HepG2 (cell line): ENCODE measurements around the gene TEX19. TPM values are rescaled to one million over a fixed set of nuclear protein-coding genes. Genes with fewer than 3 reads are reported as not detected.

Experiments used
- ATAC-seq: fragments of 200-7000 bp; cut with Tn5 transposase; 3 replicates; pipeline ENCODE4 v1.9.1; 2020; ENCODE audit warnings: mild to moderate bottlenecking, moderate library complexity
- BruUV-seq: library from RNA; stranded (reverse); fragments of 400-500 nt; replicated peaks from 2 replicates; lab custom pipeline; 2021; lab: Mats Ljungman, UMichigan
- CTCF ChIA-PET: fragments of 300-600 bp; formaldehyde crosslinking; extraction: SDS; loops from one replicate; lab custom pipeline; 2021; ENCODE audit warnings: low total read pairs, inconsistent platforms, low intra/inter-chr PET ratio; lab: Yijun Ruan, JAX
- POLR2A ChIA-PET: fragments of 350-600 bp; sonication (Branson Sonifier 250); formaldehyde crosslinking; loops from one replicate; lab custom pipeline; 2020; ENCODE audit warnings: antibody characterized with exemption, inconsistent platforms; lab: Yijun Ruan, JAX
- DNase-seq: peaks from one replicate; pipeline ENCODE4 v3.0.0-alpha.2; 2015; ENCODE audit warnings: low spot score
- FAIRE-seq: peaks from 3 replicates; lab custom pipeline; 2011; peaks lifted over from hg19 to GRCh38; lab: Jason Lieb, UNC
- H2AFZ ChIP-seq: one replicate; pipeline ENCODE4 v1.6.1; 2011; ENCODE audit warnings: low read length, inconsistent platforms
- H3K27ac ChIP-seq: fragments of 300-600 bp; 3 replicates; pipeline ENCODE4 v1.8.0; 2011; ENCODE audit warnings: mixed run types, mild to moderate bottlenecking, mixed read lengths, low read length, inconsistent platforms; ENCODE audit not compliant: insufficient read depth; ENCODE audit errors: extremely low read length
- H3K27me3 ChIP-seq, 2 experiments: fragments of 200-600 bp in 1 of 2; 2 replicates in 1 of 2; 3 replicates in 1 of 2; pipeline versions ENCODE4 v1.6.0 to v1.8.0; 2011; ENCODE audit warnings: low read length in 2 of 2, mild to moderate bottlenecking in 2 of 2, moderate library complexity in 2 of 2, inconsistent platforms in 1 of 2; ENCODE audit not compliant: insufficient read depth in 2 of 2, control insufficient read depth in 1 of 2
- H3K36me3 ChIP-seq, 2 experiments: fragments of 200-600 bp in 1 of 2; replicated peaks in 1 of 2; 2 replicates in 1 of 2; 3 replicates in 1 of 2; pipeline versions ENCODE4 v1.5.1 to v1.8.0; 2011; ENCODE audit warnings: low read length in 2 of 2, inconsistent platforms in 1 of 2; ENCODE audit not compliant: insufficient read depth in 2 of 2, control insufficient read depth in 1 of 2
- H3K4me1 ChIP-seq: 2 replicates; pipeline ENCODE4 v1.5.1; 2012; ENCODE audit warnings: low read length, inconsistent platforms; ENCODE audit not compliant: insufficient read depth
- H3K4me2 ChIP-seq: 2 replicates; pipeline ENCODE4 v1.6.0; 2011; ENCODE audit warnings: low read depth, low read length, inconsistent platforms
- H3K4me3 ChIP-seq, 3 experiments: fragments of 200-600 bp in 1 of 3; sonication (generic), shearing (Covaris generic) in 1 of 3; replicated peaks in 1 of 3; 2 replicates each; pipeline ENCODE4 v1.5.1; 2011 to 2016; ENCODE audit warnings: low read length in 3 of 3, inconsistent platforms in 2 of 3, low read depth in 2 of 3, mild to moderate bottlenecking in 2 of 3, control low read depth in 1 of 3, mixed read lengths in 1 of 3; ENCODE audit not compliant: insufficient read depth in 1 of 3
- H3K79me2 ChIP-seq: one replicate; pipeline ENCODE4 v1.6.1; 2011; ENCODE audit warnings: low read length, inconsistent platforms; ENCODE audit not compliant: insufficient read depth
- H3K9ac ChIP-seq: 2 replicates; pipeline ENCODE4 v1.6.0; 2011; ENCODE audit warnings: mild to moderate bottlenecking, low read depth, low read length, inconsistent platforms; ENCODE audit not compliant: insufficient read depth
- H3K9me3 ChIP-seq: 2 replicates; pipeline ENCODE4 v1.5.1; 2012; ENCODE audit warnings: mild to moderate bottlenecking, low read length
- H4K20me1 ChIP-seq: 2 replicates; pipeline ENCODE4 v1.6.0; 2011; ENCODE audit warnings: inconsistent platforms, mild to moderate bottlenecking, low read length, moderate library complexity; ENCODE audit not compliant: insufficient read depth
- ATF7-NPFF ChIP-seq: sonication (generic); formaldehyde crosslinking; IDR thresholded peaks from 2 replicates; pipeline ENCODE4 v1.8.1; 2023; ENCODE audit warnings: mild to moderate bottlenecking, low read depth, missing genetic modification reagents, moderate library complexity
- EEA1 ChIP-seq: sonication (generic); formaldehyde crosslinking; IDR thresholded peaks from 2 replicates; pipeline ENCODE4 v1.5.1; 2020; ENCODE audit warnings: mild to moderate bottlenecking, missing genetic modification reagents, borderline replicate concordance
- EED ChIP-seq: sonication (generic); formaldehyde crosslinking; IDR thresholded peaks from 2 replicates; pipeline ENCODE4 v1.5.0; 2020; ENCODE audit warnings: mild to moderate bottlenecking, missing genetic modification reagents
- FOXA1 ChIP-seq, 2 experiments: fragments of 450-650 bp in 1 of 2; sonication (generic) in 1 of 2; formaldehyde crosslinking in 1 of 2; IDR thresholded peaks; 2 replicates each; pipeline versions ENCODE4 v1.4.0 to v1.6.1; 2016 to 2020; ENCODE audit warnings: missing genetic modification reagents in 1 of 2
- HES4 ChIP-seq: sonication (generic); formaldehyde crosslinking; IDR thresholded peaks from 2 replicates; pipeline ENCODE4 v1.9.0; 2021; ENCODE audit warnings: mild to moderate bottlenecking, missing genetic modification reagents, borderline replicate concordance
- HNRNPUL1 ChIP-seq: fragments of 200-400 bp; formaldehyde crosslinking; IDR thresholded peaks from 2 replicates; pipeline ENCODE4 v1.6.1; 2017; ENCODE audit warnings: low read depth, mild to moderate bottlenecking, low read length, moderate library complexity
- MTERF4 ChIP-seq: sonication (generic); formaldehyde crosslinking; IDR thresholded peaks from 2 replicates; pipeline ENCODE4 v1.8.0; 2023; ENCODE audit warnings: mild to moderate bottlenecking, missing genetic modification reagents
- NFATC3 ChIP-seq: sonication (generic); formaldehyde crosslinking; IDR thresholded peaks from 2 replicates; pipeline ENCODE4 v1.5.1; 2020; ENCODE audit warnings: mild to moderate bottlenecking, missing genetic modification reagents
- NFE2L1 ChIP-seq: sonication (generic); formaldehyde crosslinking; IDR thresholded peaks from 2 replicates; pipeline ENCODE4 v1.4.0; 2020; ENCODE audit warnings: missing genetic modification reagents, mild to moderate bottlenecking, borderline replicate concordance
- NFKB2 ChIP-seq: sonication (generic); formaldehyde crosslinking; IDR thresholded peaks from 2 replicates; pipeline ENCODE4 v1.4.0; 2020; ENCODE audit warnings: missing genetic modification reagents, borderline replicate concordance
- PHF5A ChIP-seq: IDR thresholded peaks from one replicate; pipeline ENCODE4 v1.6.1; 2018; ENCODE audit warnings: low read depth, missing genetic modification reagents; ENCODE audit not compliant: unreplicated experiment
- REPIN1 ChIP-seq: sonication (generic); formaldehyde crosslinking; IDR thresholded peaks from 2 replicates; pipeline ENCODE4 v1.8.0; 2022; ENCODE audit warnings: missing genetic modification reagents, low read depth, mild to moderate bottlenecking, borderline replicate concordance
- SRSF1 ChIP-seq: fragments of 200-400 bp; formaldehyde crosslinking; optimal IDR thresholded peaks from 2 replicates; pipeline ENCODE3; 2017; ENCODE audit warnings: mild to moderate bottlenecking, low read depth, low read length, moderate library complexity
- ZNF160 ChIP-seq: sonication (generic); formaldehyde crosslinking; IDR thresholded peaks from 2 replicates; pipeline ENCODE4 v1.8.0; 2022; ENCODE audit warnings: mild to moderate bottlenecking, inconsistent platforms, missing genetic modification reagents
- ZNF333 ChIP-seq: sonication (generic); formaldehyde crosslinking; IDR thresholded peaks from 2 replicates; pipeline ENCODE4 v1.4.0; 2020; ENCODE audit warnings: mild to moderate bottlenecking, missing genetic modification reagents, borderline replicate concordance
- ZNF530 ChIP-seq: sonication (generic); formaldehyde crosslinking; IDR thresholded peaks from 2 replicates; pipeline ENCODE4 v1.5.0; 2020; ENCODE audit warnings: low read depth, mild to moderate bottlenecking, missing genetic modification reagents
- ZNF550 ChIP-seq: sonication (generic); formaldehyde crosslinking; IDR thresholded peaks from 2 replicates; pipeline ENCODE4 v1.4.0; 2020; ENCODE audit warnings: mild to moderate bottlenecking, missing genetic modification reagents, borderline replicate concordance
- ZNF563 ChIP-seq: sonication (generic); formaldehyde crosslinking; IDR thresholded peaks from 2 replicates; pipeline ENCODE4 v1.8.0; 2022; ENCODE audit warnings: mild to moderate bottlenecking, moderate library complexity, missing genetic modification reagents
- ZNF619 ChIP-seq: sonication (generic); formaldehyde crosslinking; IDR thresholded peaks from 2 replicates; pipeline ENCODE4 v1.4.0; 2020; ENCODE audit warnings: mild to moderate bottlenecking, missing genetic modification reagents
- ZNF709 ChIP-seq: sonication (generic); formaldehyde crosslinking; IDR thresholded peaks from 2 replicates; pipeline ENCODE4 v1.5.0; 2020; ENCODE audit warnings: mild to moderate bottlenecking, missing genetic modification reagents
- ZNF792 ChIP-seq: IDR thresholded peaks from 2 replicates; pipeline ENCODE4 v1.6.1; 2016
- ZNF850 ChIP-seq: sonication (generic); formaldehyde crosslinking; conservative IDR thresholded peaks from 2 replicates; pipeline ENCODE4 v1.9.0; 2021; ENCODE audit warnings: mild to moderate bottlenecking, missing genetic modification reagents
- ZSCAN21 ChIP-seq: sonication (generic); formaldehyde crosslinking; IDR thresholded peaks from 2 replicates; pipeline ENCODE4 v1.8.0; 2022; ENCODE audit warnings: mild to moderate bottlenecking, missing genetic modification reagents, moderate library complexity, borderline replicate concordance
- ZSCAN29 ChIP-seq: sonication (generic); formaldehyde crosslinking; conservative IDR thresholded peaks from 2 replicates; pipeline ENCODE4 v1.4.0; 2020; ENCODE audit warnings: mild to moderate bottlenecking, missing genetic modification reagents
- WGBS: methylation state at CpG from one replicate; pipeline ENCODE4 v1.1.6; 2017; ENCODE audit warnings: low lambda C conversion rate; 5-methylcytosine and 5-hydroxymethylcytosine counted together
- in situ Hi-C: cut with HindIII; loops from 2 replicates; pipeline ENCODE4 v1.10.0; 2017; ENCODE audit warnings: low pct_unique_long_range_greater_than_20kb; ENCODE audit not compliant: extremely low pct_ligation_motif_present
- intact Hi-C: fragments of 100-400 bp; cut with micrococcal nuclease; formaldehyde crosslinking; loops from one replicate; pipeline ENCODE4 v1.10.0; 2022; ENCODE audit not compliant: unreplicated experiment
- polyA plus RNA-seq, 8 experiments: library from polyadenylated mRNA; depleted of rRNA in 3 of 8; stranded (reverse) in 7 of 8; unstranded in 1 of 8; fragments of >200 nt; fragmentation: Illumina TruSeq in 4 of 8; extraction: Trizol in 4 of 8; gene quantifications; 2 replicates each; pipeline versions ENCODE4 v1.2.1 to v1.2.3, GENCODE V29; 2011 to 2016; ENCODE audit warnings: low read depth in 4 of 8, missing spikeins in 1 of 8, mixed read lengths in 1 of 8; ENCODE audit not compliant: insufficient read depth in 1 of 8
- total RNA-seq, 5 experiments: library from RNA; depleted of rRNA; stranded (reverse); fragments of >200 nt; fragmentation: Illumina TruSeq; extraction: Trizol; gene quantifications; 2 replicates each; pipeline ENCODE4 v1.2.3, GENCODE V29; 2016; ENCODE audit warnings: low read depth in 1 of 5

Gene TEX19
- total and polyA plus RNA-seq, 2 of the 13 experiments (the other 11 are each of a cell fraction or from before 2014, with no cell fraction given): 1.3 to 6.0 TPM

- in situ Hi-C loops (no loop called here), intact Hi-C loops (loop anchor here (10.0 kb wide), 1 partner anchor 185 kb away; the partner anchor contains the start of gene FOXK2)
- WGBS: 56% methylated on average over 11 of the region's 19 CpGs
- BruUV-seq: no TSS peak
- TF ChIP-seq ZSCAN29 (CRISPR knock-in tag) (no peak), ZNF550 (CRISPR knock-in tag) (no peak), ATF7-NPFF (CRISPR knock-in tag) (0 out of 2 replicates have a peak, but pooled peaks have one; percentile 2), NFE2L1 (CRISPR knock-in tag) (peak; percentile 11; the same call in 1 of the 2 replicates), HES4 (CRISPR knock-in tag) (peak; percentile 66; the same call in 1 of the 2 replicates), MTERF4 (CRISPR knock-in tag) (peak; percentile 77; the same call in 1 of the 2 replicates), FOXA1 (IDR thresholded peaks at IDR 0.05) (no peak), FOXA1 (CRISPR knock-in tag; IDR thresholded peaks at IDR 0.05) (no peak), ZNF709 (CRISPR knock-in tag) (peak; percentile 58; the same call in 1 of the 2 replicates), SRSF1 (peak; percentile 16), ZNF563 (CRISPR knock-in tag) (peak; percentile 20; the same call in 1 of the 2 replicates), ZNF160 (CRISPR knock-in tag) (0 out of 2 replicates have a peak, but pooled peaks have one; percentile 12), NFKB2 (CRISPR knock-in tag) (no peak), REPIN1 (CRISPR knock-in tag) (no peak), ZSCAN21 (CRISPR knock-in tag) (0 out of 2 replicates have a peak, but pooled peaks have one; percentile 40), HNRNPUL1 (no peak), ZNF333 (0 out of 2 replicates have a peak, but pooled peaks have one; percentile 35), EEA1 (CRISPR knock-in tag) (peak; percentile 24; the same call in 1 of the 2 replicates), ZNF530 (CRISPR knock-in tag) (no peak), ZNF792 (CRISPR knock-in tag) (no peak), EED (CRISPR knock-in tag) (0 out of 2 replicates have a peak, but pooled peaks have one; percentile 61), NFATC3 (CRISPR knock-in tag) (0 out of 2 replicates have a peak, but pooled peaks have one; percentile 67), ZNF619 (CRISPR knock-in tag) (0 out of 2 replicates have a peak, but pooled peaks have one; percentile 57), PHF5A (CRISPR knock-in tag) (peak; percentile 3), ZNF850 (CRISPR knock-in tag) (no peak)
- H3K9me3 ChIP-seq: no peaks in the 10 kb centered on the region
- no peaks in the 10 kb centered on the region for H3K36me3 ChIP-seq
- CTCF ChIA-PET: no interaction called here
- POLR2A ChIA-PET: interaction anchor here (0.9 to 20.8 kb wide), 11 partner anchors 8 to 88 kb away, joined by 3 to 270 read pairs (median 8); partner anchors contain the start of genes CD7, HEXD and OGFOD3
- H3K9ac ChIP-seq: peak overlapping the region; percentile 64
- peak; percentile 0; the same call in 1 of the 3 replicates for ATAC-seq
- H4K20me1 ChIP-seq: no peaks in the 10 kb centered on the region
- peak overlapping the region; percentile 81 for H3K4me2 ChIP-seq
- peaks cover 90% of the 10 kb centered on the region for H3K4me1 ChIP-seq
- H3K4me3 ChIP-seq: peak overlapping the region in 2 of 3 experiments; percentile 36 to 58; a peak in 4 of 6 replicates
- no peak for DNase-seq
- FAIRE-seq: no peak
- no peaks in the 10 kb centered on the region for H3K27me3 ChIP-seq
- H3K27ac ChIP-seq: peak overlapping the region; percentile 83
- no peak overlapping the region for H2AFZ ChIP-seq
- H3K79me2 ChIP-seq: peaks cover 4% of the 10 kb centered on the region
Observed at GRCh38 chr17:82329683-82330321, 29.2 kb upstream of the TEX19 start.
